DMS153 (cell line): ENCODE results near the gene OR5M10.
"Not testable (repeated sequence)": the region's sequence is repeated elsewhere in the genome, so short reads cannot be mapped to it uniquely, and the experiment has no call there.

ENCODE experiments used
- DNase-seq: peaks from one replicate; lab custom pipeline; 2025; lab: John Stamatoyannopoulos, UW

Gene OR5M10

DNA sequence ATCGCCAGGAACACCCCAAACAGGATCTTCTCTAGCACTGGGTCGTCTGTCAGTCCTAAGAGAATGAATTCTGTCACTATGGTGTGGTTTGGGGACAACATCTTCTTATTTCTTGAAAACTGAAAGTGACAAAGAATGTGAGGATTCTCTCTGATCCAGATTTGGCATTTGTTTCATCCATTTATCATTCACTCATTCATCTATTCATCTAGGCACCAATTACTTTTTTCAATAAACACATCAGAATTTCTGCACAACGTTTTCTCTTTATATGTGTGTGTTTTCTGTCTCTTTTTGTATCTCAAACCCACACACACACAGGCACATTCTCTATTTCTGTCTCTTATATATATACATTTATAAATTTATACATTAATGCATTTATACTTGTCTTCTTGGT lies at the start of gene OR5M10:
Gene OR5M10 (minus strand): TSS at position 101 of the 400 bp plus-strand sequence. CDS start 0 bp downstream, at position 101.
- no peak for DNase-seq

DNA sequence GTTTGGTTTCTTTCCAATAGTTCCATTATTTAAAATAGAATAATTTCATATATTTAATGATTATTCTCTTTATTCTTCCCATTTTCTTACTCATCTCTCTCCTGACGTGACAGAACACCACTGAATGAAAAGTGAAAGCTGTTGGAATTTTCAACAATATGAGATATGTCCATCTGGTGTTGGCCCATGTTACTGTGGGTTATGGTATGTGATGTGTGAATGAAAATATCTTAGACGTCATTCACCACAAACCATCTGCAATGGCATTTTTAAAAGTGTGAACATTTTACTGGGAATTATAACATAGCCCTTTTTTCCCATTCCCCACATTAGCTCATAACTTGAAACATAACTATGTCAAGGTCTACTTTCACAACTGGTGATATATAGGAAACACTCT lies 48.4 kb upstream of the OR5M10 start:
- no peak for DNase-seq

DNA sequence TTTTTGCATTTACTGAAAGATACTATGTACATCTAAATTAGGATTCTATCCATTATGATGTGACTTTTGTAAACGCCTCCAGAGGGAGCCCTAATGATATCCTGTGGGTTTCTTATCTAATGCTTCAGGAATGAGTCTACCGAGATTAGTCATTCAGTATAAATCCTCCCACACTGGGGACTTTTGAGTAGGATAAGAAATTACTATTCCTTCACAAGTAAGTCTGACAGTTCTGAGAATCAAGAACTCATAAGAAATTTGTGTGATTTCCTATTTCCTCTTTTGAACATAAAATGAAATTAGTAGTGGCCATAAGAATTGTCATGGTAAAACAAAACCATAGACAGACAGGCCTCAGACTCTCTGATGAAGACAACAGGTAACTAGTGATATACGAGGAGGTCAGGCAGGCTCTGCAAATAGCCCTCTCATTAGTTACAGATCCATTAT lies 47.2 kb upstream of the OR5M10 start:
- peak; percentile 1 for DNase-seq

DNA sequence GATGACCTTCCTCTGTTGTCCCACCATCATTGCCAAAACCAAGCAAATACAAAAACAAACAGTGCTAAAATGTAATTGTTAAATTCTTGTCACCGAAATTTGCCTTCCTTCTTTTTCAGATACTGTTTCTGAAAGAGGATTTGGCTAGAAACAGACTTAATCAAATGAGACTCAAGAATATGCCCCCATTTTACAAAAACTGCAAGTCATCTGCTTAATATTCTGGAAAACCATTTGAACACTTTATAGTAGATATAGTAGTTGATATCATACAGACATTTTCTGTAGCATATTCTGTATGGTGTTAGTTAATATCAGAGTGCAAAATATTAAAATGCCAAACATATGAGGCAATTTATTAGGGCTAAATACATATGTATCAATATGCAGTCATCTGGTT lies 33.7 kb upstream of the OR5M10 start:
- DNase-seq: no peak

DNA sequence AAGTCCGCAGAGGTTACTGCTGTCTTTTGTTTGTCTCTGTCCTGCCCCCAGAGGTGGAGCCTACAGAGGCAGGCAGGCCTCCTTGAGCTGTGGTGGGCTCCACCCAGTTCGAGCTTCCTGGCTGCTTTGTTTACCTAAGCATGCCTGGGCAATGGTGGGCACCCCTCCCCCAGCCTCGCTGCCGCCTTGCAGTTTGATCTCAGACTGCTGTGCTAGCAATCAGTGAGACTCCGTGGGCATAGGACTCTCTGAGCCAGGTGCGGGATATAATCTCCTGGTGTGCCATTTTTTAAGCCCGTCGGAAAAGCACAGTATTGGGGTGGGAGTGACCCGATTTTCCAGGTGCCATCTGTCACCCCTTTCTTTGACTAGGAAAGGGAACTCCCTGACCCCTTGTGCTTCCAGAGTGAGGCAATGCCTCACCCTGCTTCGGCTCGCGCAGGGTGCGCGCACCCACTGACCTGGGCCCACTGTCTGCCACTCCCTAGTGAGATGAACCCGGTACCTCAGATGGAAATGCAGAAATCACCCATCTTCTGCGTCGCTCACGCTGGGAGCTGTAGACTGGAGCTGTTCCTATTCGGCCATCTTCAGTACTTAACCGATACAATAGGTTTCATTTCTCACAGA lies 14.7 kb upstream of the OR5M10 start:
- not testable (repeated sequence) for DNase-seq

DNA sequence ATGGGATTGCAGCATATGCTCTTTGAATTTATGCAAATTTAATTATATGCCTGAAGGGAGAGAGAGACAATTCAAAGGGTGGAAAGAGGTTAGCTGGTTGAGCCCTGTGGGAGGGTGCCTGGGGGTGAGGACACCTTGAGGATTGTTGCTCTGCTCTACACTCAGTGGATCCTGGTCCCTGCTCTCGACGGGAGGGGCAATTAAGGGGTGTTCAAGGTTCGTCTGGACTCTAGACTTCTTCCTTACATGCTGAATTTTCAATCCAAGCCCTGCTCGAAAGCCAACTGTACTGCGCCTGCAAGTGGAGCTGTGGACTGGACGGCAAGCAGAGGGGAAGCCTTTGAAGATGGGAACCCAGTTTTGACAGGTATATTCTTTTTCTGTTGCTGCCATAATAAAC lies 18.9 kb downstream of the OR5M10 start:
- DNase-seq: no peak

DNA sequence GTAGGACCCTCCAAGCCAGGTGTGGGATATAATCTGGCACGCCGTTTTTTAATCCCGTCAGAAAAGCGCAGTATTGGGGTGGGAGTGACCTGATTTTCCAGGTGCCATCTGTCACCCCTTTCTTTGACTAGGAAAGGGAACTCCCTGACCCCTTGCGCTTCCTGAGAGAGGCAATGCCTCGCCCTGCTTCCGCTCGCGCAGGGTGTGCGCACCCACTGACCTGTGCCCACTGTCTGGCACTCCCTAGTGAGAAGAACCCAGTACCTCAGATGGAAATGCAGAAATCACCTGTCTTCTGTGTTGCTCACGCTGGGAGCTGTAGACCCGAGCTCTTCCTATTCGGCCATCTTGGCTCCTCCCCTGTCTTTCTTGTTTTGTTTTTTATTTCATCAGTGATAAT lies 22.8 kb downstream of the OR5M10 start:
- not testable (repeated sequence) for DNase-seq

DNA sequence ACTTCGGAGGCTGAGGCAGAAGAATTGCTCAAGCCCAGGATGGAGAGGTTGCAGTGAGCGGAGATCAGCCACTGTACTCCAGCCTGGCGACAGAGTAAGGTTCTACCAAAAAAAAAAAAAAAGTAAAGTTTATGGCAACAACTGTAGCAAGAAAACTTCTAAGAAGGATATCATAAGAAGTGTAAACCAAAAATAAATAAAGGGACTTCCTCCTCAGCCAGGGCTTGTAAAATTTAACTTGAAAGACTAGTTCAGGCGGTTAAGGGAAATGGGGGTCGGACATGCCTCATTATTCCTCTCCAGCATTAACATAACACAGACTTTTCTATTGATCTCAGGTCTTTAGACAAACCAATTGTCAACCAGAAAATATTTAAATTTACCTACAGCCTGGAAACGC lies 32.0 kb downstream of the OR5M10 start:
- DNase-seq: no peak

DNA sequence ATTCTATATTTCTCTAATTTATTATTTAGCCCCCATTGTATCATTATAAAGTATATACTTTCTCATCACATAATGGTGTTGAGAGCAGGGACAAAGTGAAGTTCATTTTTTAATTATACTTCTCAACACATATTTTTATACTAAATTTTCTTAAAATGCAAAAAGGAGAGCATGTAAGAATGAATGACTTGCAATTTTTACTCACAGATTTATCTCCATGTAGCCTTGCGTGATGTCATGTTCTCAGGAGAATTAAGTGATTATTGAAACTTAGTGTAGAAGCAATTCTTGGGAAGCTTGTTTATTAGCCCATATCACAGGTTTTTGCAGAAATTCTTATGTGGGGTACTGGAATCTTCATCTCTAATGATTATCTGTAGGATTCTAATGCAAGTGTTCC lies 33.8 kb downstream of the OR5M10 start:
- no peak for DNase-seq

DNA sequence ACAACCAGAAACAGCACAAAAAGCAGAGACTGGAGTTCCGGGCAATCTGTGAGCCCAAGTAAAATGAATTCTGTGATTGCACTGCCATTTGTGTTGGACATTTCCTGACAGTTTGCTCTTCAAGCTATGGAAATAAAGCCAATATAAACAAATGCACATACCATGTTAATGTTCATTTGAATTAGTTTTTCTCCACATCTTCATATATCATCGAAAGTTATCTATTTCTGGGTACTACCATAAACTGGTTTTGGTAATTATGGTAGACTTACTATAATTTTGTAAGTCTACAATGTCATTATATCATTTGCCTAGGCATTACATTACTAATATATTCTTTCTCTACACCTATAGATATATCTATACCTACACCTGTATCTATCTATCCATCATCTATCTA lies 34.4 kb downstream of the OR5M10 start, which contains the start of gene OR5M11:
Gene OR5M11 (minus strand): TSS at position 101 of the 400 bp plus-strand sequence. CDS start 0 bp downstream, at position 101.
- no peak for DNase-seq

DNA sequence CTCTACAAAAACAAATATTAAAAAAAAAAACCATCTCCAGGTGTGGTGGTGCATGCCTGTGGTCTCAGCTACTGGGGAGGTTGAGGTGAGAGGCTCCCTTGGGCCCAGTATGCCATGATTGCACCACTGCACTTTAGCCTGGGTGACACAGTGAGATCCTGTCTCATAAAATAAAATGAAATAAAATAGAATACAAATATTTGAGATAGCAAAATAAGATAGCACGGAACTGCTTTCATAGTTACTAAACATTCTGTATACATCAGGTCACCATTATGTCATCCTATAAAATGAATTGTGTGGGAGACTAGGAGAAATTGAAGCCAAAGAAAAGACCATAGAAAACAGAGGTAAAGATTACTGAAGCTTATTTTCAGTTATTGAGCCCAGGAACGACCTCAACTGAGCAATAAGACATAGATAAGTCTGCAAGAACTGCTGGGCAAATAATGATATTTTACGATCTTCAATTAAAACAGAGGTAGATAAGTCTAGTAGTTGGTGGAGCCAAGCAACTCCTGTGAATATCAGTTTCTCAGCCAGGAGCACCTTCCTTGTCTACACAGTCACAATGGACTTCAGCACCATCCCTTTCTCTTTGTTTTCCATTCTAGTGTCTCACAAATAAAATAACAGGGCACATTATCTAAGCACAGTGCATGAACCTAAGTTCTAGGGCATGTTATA lies 44.3 kb downstream of the OR5M10 start:
- no peak for DNase-seq

DNA sequence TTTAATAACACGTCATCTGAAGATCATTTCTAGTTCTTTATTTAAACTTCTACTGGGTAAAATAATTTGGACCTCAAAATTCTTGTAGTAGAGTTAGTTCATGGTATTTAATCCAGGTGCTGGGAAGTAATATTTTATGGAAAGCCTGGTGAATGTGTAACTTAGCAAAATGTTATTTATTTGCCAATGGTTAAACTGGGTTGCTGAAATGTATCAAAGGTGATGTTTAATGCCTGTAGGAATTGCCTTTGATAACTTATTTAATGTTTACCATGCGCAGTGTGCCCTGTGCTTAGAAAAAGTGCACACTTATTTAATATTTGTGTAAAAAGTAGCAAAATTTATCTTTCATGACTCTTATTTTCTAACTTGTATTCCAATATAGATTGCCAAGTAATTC lies 45.7 kb downstream of the OR5M10 start:
- DNase-seq: no peak
